Gastroesophageal sphincter (tissue), 4 donors: Measurements from ENCODE around the gene ANKRD13B. TPM values are rescaled to one million over a fixed set of nuclear protein-coding genes. Genes with fewer than 3 reads are reported as not detected.

Source experiments
- ATAC-seq: fragments of 150-250 bp; one replicate; pipeline ENCODE4 v1.9.1; 2016; ENCODE audit warnings: mild to moderate bottlenecking, moderate library complexity
- H3K27ac ChIP-seq, 4 donors: fragments of 200-600 bp; sonication (generic) in 3 of 4; 1 replicate in 3 of 4; 2 replicates in 1 of 4; pipeline ENCODE4 v1.5.1; 2016 to 2019
- H3K27me3 ChIP-seq: fragments of 200-600 bp; sonication (generic); one replicate; pipeline ENCODE4 v1.5.1; 2019
- H3K36me3 ChIP-seq, 2 donors: fragments of 200-600 bp; sonication (generic); one replicate each; pipeline ENCODE4 v1.5.1; 2019; ENCODE audit warnings: control low read depth in 1 of 2
- H3K4me1 ChIP-seq, 3 donors: fragments of 200-600 bp; sonication (generic); 1 replicate in 2 of 3; 2 replicates in 1 of 3; pipeline ENCODE4 v1.5.1; 2016 to 2019; ENCODE audit warnings: control low read depth in 2 of 3
- H3K4me3 ChIP-seq, 2 donors: fragments of 200-600 bp; sonication (generic); one replicate each; pipeline ENCODE4 v1.5.1; 2019; ENCODE audit warnings: mild to moderate bottlenecking in 1 of 2, moderate library complexity in 1 of 2
- H3K9me3 ChIP-seq, 3 donors: fragments of 200-600 bp; sonication (generic); one replicate each; pipeline ENCODE4 v1.5.1; 2017 to 2019; ENCODE audit warnings: control low read depth in 2 of 3
- CTCF ChIP-seq, 4 experiments: fragments of 200-600 bp in 2 of 4; fragments of 450-650 bp in 2 of 4; sonication (generic) in 1 of 4; IDR thresholded peaks; one replicate each; pipeline ENCODE4 v1.5.1; 2017 to 2019; ENCODE audit warnings: antibody characterized with exemption in 4 of 4, mild to moderate bottlenecking in 2 of 4, moderate library complexity in 2 of 4
- EP300 ChIP-seq: sonication (generic); formaldehyde crosslinking; IDR thresholded peaks from one replicate; pipeline ENCODE4 v1.6.1; 2017; ENCODE audit warnings: antibody characterized with exemption, mild to moderate bottlenecking
- POLR2A ChIP-seq, 2 donors: fragments of 450-650 bp; IDR thresholded peaks; one replicate each; pipeline ENCODE4 v1.6.1; 2017; ENCODE audit warnings: antibody characterized with exemption in 2 of 2, mild to moderate bottlenecking in 2 of 2, moderate library complexity in 1 of 2
- POLR2AphosphoS5 ChIP-seq: sonication (generic); formaldehyde crosslinking; IDR thresholded peaks from one replicate; pipeline ENCODE4 v1.6.1; 2017; ENCODE audit warnings: antibody characterized with exemption
- WGBS, 2 donors: methylation state at CpG; one replicate each; pipeline ENCODE4 v1.1.5; 2018; ENCODE audit warnings: low coverage in 1 of 2; 5-methylcytosine and 5-hydroxymethylcytosine counted together
- total RNA-seq, 4 donors: library from RNA; depleted of rRNA; stranded (reverse); fragments of >200 nt; gene quantifications; one replicate each; pipeline ENCODE4 v1.1.0, GENCODE V29; 2016

Gene ANKRD13B
- total RNA-seq, 4 donors from 2014 or later, result 4.4 to 22.8 (median 10.0) TPM

GRCh38 chr17:29624586-29624985 lies 31.7 kb downstream of the ANKRD13B start:
- H3K4me1 ChIP-seq, result peaks cover 4 to 70% (median 17%) of the 10 kb centered on the region in 3 donors
- no peak for ATAC-seq
- no peak overlapping the region for H3K4me3 ChIP-seq
- no peaks in the 10 kb centered on the region for H3K9me3 ChIP-seq
- H3K36me3 ChIP-seq, result peaks cover 0 to 5% of the 10 kb centered on the region in 2 donors
- TF ChIP-seq POLR2AphosphoS5 (no peak), EP300 (no peak), POLR2A (IDR thresholded peaks at IDR 0.05) (no peak), CTCF (IDR thresholded peaks at IDR 0.05) (no peak)
- no peaks in the 10 kb centered on the region for H3K27me3 ChIP-seq
- 75 to 86% methylated on average over 4 of the region's 4 CpGs for WGBS, 2 donors
- peak overlapping the region in 1 of 4 donors; percentile 1 for H3K27ac ChIP-seq

GRCh38 chr17:29625037-29625750 lies 32.3 kb downstream of the ANKRD13B start:
- Histone ChIP-seq H3K27me3 (no peaks in the 10 kb centered on the region), H3K4me3 (no peak overlapping the region), H3K27ac (peak overlapping the region in 1 of 4 donors; percentile 1), H3K9me3 (no peaks in the 10 kb centered on the region), H3K4me1 (peaks cover 4 to 64% (median 17%) of the 10 kb centered on the region in 3 donors), H3K36me3 (peaks cover 0 to 5% of the 10 kb centered on the region in 2 donors)
- 71 to 100% methylated on average over 2 to 6 of the region's 8 CpGs for WGBS, 2 donors
- ATAC-seq, result no peak
- TF ChIP-seq CTCF (IDR thresholded peaks at IDR 0.05) (peak in 1 of 4 experiments; percentile 8), POLR2AphosphoS5 (no peak)

- 50 to 69% methylated on average over 1 of the region's 1 CpG for WGBS, 2 donors
- Histone ChIP-seq H3K4me1 (peaks cover 2 to 36% (median 4%) of the 10 kb centered on the region in 3 donors), H3K4me3 (no peak overlapping the region), H3K36me3 (peaks cover 0 to 29% of the 10 kb centered on the region in 2 donors), H3K27me3 (no peaks in the 10 kb centered on the region), H3K27ac (peak overlapping the region; percentile 2 to 64 (median 42)), H3K9me3 (no peaks in the 10 kb centered on the region)
- no peak for TF ChIP-seq POLR2A (IDR thresholded peaks at IDR 0.05)
- ATAC-seq, result no peak
Observed at GRCh38 chr17:29627951-29628350, 35.0 kb downstream of the ANKRD13B start.

- H3K27ac ChIP-seq, result peak overlapping the region; percentile 2 to 64 (median 40)
- no peaks in the 10 kb centered on the region for H3K9me3 ChIP-seq
- H3K4me1 ChIP-seq, result peaks cover 0 to 31% (median 4%) of the 10 kb centered on the region in 3 donors
- WGBS, 2 donors, result 86 to 100% methylated on average over 1 to 2 of the region's 2 CpGs
- H3K36me3 ChIP-seq, result peaks cover 0 to 34% of the 10 kb centered on the region in 2 donors
- no peaks in the 10 kb centered on the region for H3K27me3 ChIP-seq
- ATAC-seq, result no peak
- H3K4me3 ChIP-seq, result no peak overlapping the region
- no peak for TF ChIP-seq CTCF (IDR thresholded peaks at IDR 0.05)
- TF ChIP-seq EP300, result no peak
- TF ChIP-seq POLR2AphosphoS5, result no peak
- TF ChIP-seq POLR2A (IDR thresholded peaks at IDR 0.05), result no peak
Observed at GRCh38 chr17:29628644-29629043, 35.7 kb downstream of the ANKRD13B start.

- H3K27ac ChIP-seq, result no peak overlapping the region
- WGBS, 2 donors, result 63 to 84% methylated on average over 1 to 2 of the region's 2 CpGs
- TF ChIP-seq CTCF (IDR thresholded peaks at IDR 0.05) (no peak), POLR2AphosphoS5 (no peak), POLR2A (IDR thresholded peaks at IDR 0.05) (no peak), EP300 (no peak)
- H3K4me3 ChIP-seq, result no peak overlapping the region
- no peak for ATAC-seq
- no peaks in the 10 kb centered on the region for H3K27me3 ChIP-seq
- H3K36me3 ChIP-seq, result peaks cover 0 to 46% of the 10 kb centered on the region in 2 donors
- peaks cover 0 to 28% (median 4%) of the 10 kb centered on the region in 3 donors for H3K4me1 ChIP-seq
- H3K9me3 ChIP-seq, result no peaks in the 10 kb centered on the region
Observed at GRCh38 chr17:29629839-29630238, 36.9 kb downstream of the ANKRD13B start.
